H9 (cell line): Measurements from ENCODE around the gene LRRC7. TPM values are rescaled to one million over a fixed set of nuclear protein-coding genes. Genes with fewer than 3 reads are reported as not detected.

ENCODE experiments used
- DNase-seq: peaks from one replicate; pipeline ENCODE4 v3.0.0-alpha.2; 2017
- H2AFZ ChIP-seq: one replicate; pipeline ENCODE4 v1.6.1; 2013; ENCODE audit warnings: mild to moderate bottlenecking, low read length, control low read depth, moderate library complexity
- H2AK5ac ChIP-seq: 2 replicates; pipeline ENCODE4 v1.6.1; 2013; ENCODE audit warnings: low read length, control low read depth, mixed read lengths; ENCODE audit not compliant: insufficient read length
- H2BK120ac ChIP-seq: one replicate; pipeline ENCODE4 v1.6.1; 2013; ENCODE audit warnings: low read depth, mild to moderate bottlenecking, low read length, control low read depth, inconsistent platforms; ENCODE audit not compliant: poor library complexity, severe bottlenecking
- H2BK12ac ChIP-seq: 2 replicates; pipeline ENCODE4 v1.6.1; 2013; ENCODE audit warnings: low read length, control low read depth, mixed read lengths, low read depth; ENCODE audit not compliant: insufficient read length
- H2BK15ac ChIP-seq: 2 replicates; pipeline ENCODE4 v1.6.1; 2013; ENCODE audit warnings: low read depth, low read length, control low read depth
- H2BK20ac ChIP-seq: one replicate; pipeline ENCODE4 v1.6.1; 2013; ENCODE audit warnings: low read depth, mild to moderate bottlenecking, low read length, control low read depth, inconsistent platforms; ENCODE audit not compliant: poor library complexity, severe bottlenecking
- H2BK5ac ChIP-seq: 2 replicates; pipeline ENCODE4 v1.6.1; 2013; ENCODE audit warnings: low read length, control low read depth, mixed read lengths; ENCODE audit not compliant: insufficient read length
- H3K14ac ChIP-seq: 2 replicates; pipeline ENCODE4 v1.6.1; 2013; ENCODE audit warnings: low read length, control low read depth; ENCODE audit not compliant: insufficient read depth
- H3K18ac ChIP-seq: 2 replicates; pipeline ENCODE4 v1.6.1; 2013; ENCODE audit warnings: low read depth, mild to moderate bottlenecking, mixed read lengths, low read length, control low read depth; ENCODE audit not compliant: insufficient read length
- H3K23ac ChIP-seq: 2 replicates; pipeline ENCODE4 v1.6.1; 2013; ENCODE audit warnings: low read length, control low read depth, mixed read lengths, low read depth; ENCODE audit not compliant: insufficient read length
- H3K23me2 ChIP-seq: 2 replicates; pipeline ENCODE4 v1.6.1; 2013; ENCODE audit warnings: low read depth, mild to moderate bottlenecking, mixed read lengths, low read length, control low read depth; ENCODE audit not compliant: insufficient read length, poor library complexity, severe bottlenecking
- H3K27ac ChIP-seq: 2 replicates; pipeline ENCODE4 v1.5.1; 2013; ENCODE audit warnings: low read length, control low read depth, mixed read lengths, low read depth; ENCODE audit not compliant: insufficient read length
- H3K27me3 ChIP-seq: 2 replicates; pipeline ENCODE4 v1.6.1; 2013; ENCODE audit warnings: low read length, control low read depth, inconsistent platforms; ENCODE audit not compliant: insufficient read depth
- H3K4ac ChIP-seq: 2 replicates; pipeline ENCODE4 v1.6.1; 2013; ENCODE audit warnings: low read depth, mild to moderate bottlenecking, control low read depth, inconsistent platforms, low read length, moderate library complexity
- H3K4me1 ChIP-seq: 2 replicates; pipeline ENCODE4 v1.6.1; 2013; ENCODE audit warnings: low read length, control low read depth, inconsistent platforms; ENCODE audit not compliant: insufficient read depth
- H3K4me2 ChIP-seq: 2 replicates; pipeline ENCODE4 v1.6.1; 2013; ENCODE audit warnings: low read length, control low read depth, mixed read lengths; ENCODE audit not compliant: insufficient read length, insufficient read depth
- H3K56ac ChIP-seq: 2 replicates; pipeline ENCODE4 v1.6.1; 2013; ENCODE audit warnings: low read depth, mild to moderate bottlenecking, mixed read lengths, low read length, control low read depth; ENCODE audit not compliant: insufficient read length
- H3K79me1 ChIP-seq: 2 replicates; pipeline ENCODE4 v1.6.1; 2013; ENCODE audit warnings: low read depth, mild to moderate bottlenecking, moderate library complexity, low read length, control low read depth, inconsistent platforms; ENCODE audit not compliant: insufficient read depth, poor library complexity, severe bottlenecking
- H3K79me2 ChIP-seq: 2 replicates; pipeline ENCODE4 v1.6.1; 2013; ENCODE audit warnings: low read length, control low read depth, inconsistent platforms; ENCODE audit not compliant: insufficient read depth
- H3K9ac ChIP-seq: 2 replicates; pipeline ENCODE4 v1.6.1; 2013; ENCODE audit warnings: low read length, control low read depth, mixed read lengths; ENCODE audit not compliant: insufficient read length; ENCODE audit errors: extremely low read depth
- H3K9me3 ChIP-seq: one replicate; pipeline ENCODE4 v1.6.1; 2013; ENCODE audit warnings: low read depth, low read length, inconsistent platforms; ENCODE audit not compliant: control insufficient read depth
- H3T11ph ChIP-seq: one replicate; pipeline ENCODE4 v1.6.1; 2013; ENCODE audit warnings: mild to moderate bottlenecking, low read length, control low read depth, inconsistent platforms
- H4K20me1 ChIP-seq: one replicate; pipeline ENCODE4 v1.6.1; 2013; ENCODE audit not compliant: control insufficient read depth, insufficient read length, insufficient read depth
- H4K5ac ChIP-seq: 2 replicates; pipeline ENCODE4 v1.6.1; 2013; ENCODE audit warnings: low read depth, mild to moderate bottlenecking, mixed read lengths, low read length, control low read depth; ENCODE audit not compliant: insufficient read length
- H4K8ac ChIP-seq: replicated peaks from 2 replicates; pipeline ENCODE4 v1.6.1; 2013; ENCODE audit warnings: low read length, control low read depth, mixed read lengths, low read depth; ENCODE audit not compliant: insufficient read length
- H4K91ac ChIP-seq: 2 replicates; pipeline ENCODE4 v1.6.1; 2013; ENCODE audit warnings: low read depth, mild to moderate bottlenecking, moderate library complexity, mixed read lengths, low read length, control low read depth; ENCODE audit not compliant: insufficient read length
- H3K27ac Mint-ChIP-seq, 3 experiments: 2 replicates in 2 of 3; 3 replicates in 1 of 3; pipeline ENCODE4 v1.8.0; 2020 to 2021; ENCODE audit warnings: mixed read lengths in 3 of 3, mild to moderate bottlenecking in 1 of 3, moderate library complexity in 1 of 3
- H3K27me3 Mint-ChIP-seq: 2 replicates; pipeline ENCODE4 v1.8.0; 2021; ENCODE audit warnings: low read depth, mild to moderate bottlenecking, moderate library complexity, mixed read lengths
- H3K36me3 Mint-ChIP-seq, 3 experiments: 2 replicates in 2 of 3; 3 replicates in 1 of 3; pipeline ENCODE4 v1.8.0; 2020 to 2021; ENCODE audit warnings: low read depth in 3 of 3, mixed read lengths in 3 of 3; ENCODE audit not compliant: insufficient read depth in 1 of 3
- H3K4me1 Mint-ChIP-seq, 2 experiments: 2 replicates each; pipeline ENCODE4 v1.8.0; 2020; ENCODE audit warnings: mixed read lengths in 2 of 2
- H3K4me3 Mint-ChIP-seq, 2 experiments: 2 replicates in 1 of 2; 3 replicates in 1 of 2; pipeline ENCODE4 v1.8.0; 2020 to 2021; ENCODE audit warnings: mild to moderate bottlenecking in 2 of 2, mixed read lengths in 2 of 2, moderate library complexity in 1 of 2
- H3K9me3 Mint-ChIP-seq, 2 experiments: 2 replicates in 1 of 2; 3 replicates in 1 of 2; pipeline ENCODE4 v1.8.0; 2020; ENCODE audit warnings: mild to moderate bottlenecking in 2 of 2, mixed read lengths in 2 of 2, moderate library complexity in 1 of 2
- WGBS: extraction: QIAGEN DNeasy Blood & Tissue Kit; methylation state at CpG from one replicate; pipeline ENCODE4 v1.1.7; 2013; ENCODE audit warnings: missing lambda C conversion rate, low lambda C conversion rate, mixed read lengths; ENCODE audit not compliant: insufficient read length; ENCODE audit errors: extremely low coverage; 5-methylcytosine and 5-hydroxymethylcytosine counted together
- total RNA-seq: library from RNA; stranded (reverse); gene quantifications from 2 replicates; pipeline ENCODE4 v1.2.1, GENCODE V29; 2021
- TF ChIP-seq, protein P1 (sequence below): fragments of 200-600 bp; sonication (generic); conservative IDR thresholded peaks from 3 replicates; pipeline ENCODE4 v1.8.0; 2021; ENCODE audit warnings: antibody characterized with exemption, mild to moderate bottlenecking

The LRRC7 gene
- total RNA-seq, 1 experiment from 2014 or later = not detected

DNA sequence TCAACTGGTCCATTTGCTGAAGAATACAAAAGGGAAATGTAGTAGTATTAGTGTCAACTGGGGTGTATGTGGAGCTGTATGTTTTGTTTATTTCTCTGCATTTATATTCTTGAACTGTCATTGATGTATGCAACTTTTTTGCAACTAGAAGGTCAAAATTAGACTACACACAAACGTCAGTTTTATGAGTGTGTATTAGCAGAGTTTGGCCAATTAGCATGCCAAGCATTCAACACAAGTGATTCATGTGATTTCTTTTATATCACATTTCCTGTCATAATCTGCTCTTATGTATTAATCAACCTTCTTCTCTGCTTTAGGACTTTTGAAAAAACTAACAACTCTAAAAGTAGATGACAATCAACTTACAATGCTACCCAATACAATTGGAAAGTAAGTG, 426.5 kb downstream of the LRRC7 start:
- Histone ChIP-seq H2BK15ac (no peak overlapping the region), H2AFZ (no peak overlapping the region), H3K14ac (no peak overlapping the region), H3K4ac (no peak overlapping the region), H4K91ac (no peak overlapping the region), H3K4me1 (no peaks in the 10 kb centered on the region), H2BK12ac (no peak overlapping the region), H3K23ac (no peak overlapping the region), H3K18ac (no peak overlapping the region), H3K23me2 (no peaks in the 10 kb centered on the region), H2BK120ac (no peak overlapping the region), H3K27ac (no peak overlapping the region), H3K56ac (no peak overlapping the region), H4K20me1 (no peaks in the 10 kb centered on the region), H2AK5ac (no peak overlapping the region), H3K27me3 (no peaks in the 10 kb centered on the region), H4K8ac (no peak overlapping the region), H3K79me2 (no peaks in the 10 kb centered on the region), H3T11ph (no peak overlapping the region), H3K9ac (no peak overlapping the region), H2BK5ac (no peak overlapping the region), H4K5ac (no peak overlapping the region), H2BK20ac (no peak overlapping the region), H3K79me1 (no peaks in the 10 kb centered on the region), H3K4me2 (no peak overlapping the region), H3K9me3 (no peaks in the 10 kb centered on the region)
- H3K36me3 Mint-ChIP-seq = no peaks in the 10 kb centered on the region
- peaks cover 0 to 7% of the 10 kb centered on the region in 2 experiments; a peak in 2 of 4 replicates for H3K4me1 Mint-ChIP-seq
- TF ChIP-seq, protein P1, sequence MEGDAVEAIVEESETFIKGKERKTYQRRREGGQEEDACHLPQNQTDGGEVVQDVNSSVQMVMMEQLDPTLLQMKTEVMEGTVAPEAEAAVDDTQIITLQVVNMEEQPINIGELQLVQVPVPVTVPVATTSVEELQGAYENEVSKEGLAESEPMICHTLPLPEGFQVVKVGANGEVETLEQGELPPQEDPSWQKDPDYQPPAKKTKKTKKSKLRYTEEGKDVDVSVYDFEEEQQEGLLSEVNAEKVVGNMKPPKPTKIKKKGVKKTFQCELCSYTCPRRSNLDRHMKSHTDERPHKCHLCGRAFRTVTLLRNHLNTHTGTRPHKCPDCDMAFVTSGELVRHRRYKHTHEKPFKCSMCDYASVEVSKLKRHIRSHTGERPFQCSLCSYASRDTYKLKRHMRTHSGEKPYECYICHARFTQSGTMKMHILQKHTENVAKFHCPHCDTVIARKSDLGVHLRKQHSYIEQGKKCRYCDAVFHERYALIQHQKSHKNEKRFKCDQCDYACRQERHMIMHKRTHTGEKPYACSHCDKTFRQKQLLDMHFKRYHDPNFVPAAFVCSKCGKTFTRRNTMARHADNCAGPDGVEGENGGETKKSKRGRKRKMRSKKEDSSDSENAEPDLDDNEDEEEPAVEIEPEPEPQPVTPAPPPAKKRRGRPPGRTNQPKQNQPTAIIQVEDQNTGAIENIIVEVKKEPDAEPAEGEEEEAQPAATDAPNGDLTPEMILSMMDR = no peak
- peaks cover 0 to 2% of the 10 kb centered on the region in 2 experiments; a peak in 1 of 5 replicates for H3K9me3 Mint-ChIP-seq
- no peak for DNase-seq
- WGBS = no CpG with 5 or more reads among the region's 1 CpG
- H3K27ac Mint-ChIP-seq = no peak overlapping the region
- H3K27me3 Mint-ChIP-seq = no peaks in the 10 kb centered on the region
- no peak overlapping the region for H3K4me3 Mint-ChIP-seq
